ENCODE results near the gene YARS1.

Gene YARS1

GRCh38 chr1:32766328-32766972 is 50.7 kb downstream of the YARS1 start:
- H3K4me3 ChIP-seq (ENCODE audit: low read depth, low read length), result peak overlapping the region; percentile 39

DNA sequence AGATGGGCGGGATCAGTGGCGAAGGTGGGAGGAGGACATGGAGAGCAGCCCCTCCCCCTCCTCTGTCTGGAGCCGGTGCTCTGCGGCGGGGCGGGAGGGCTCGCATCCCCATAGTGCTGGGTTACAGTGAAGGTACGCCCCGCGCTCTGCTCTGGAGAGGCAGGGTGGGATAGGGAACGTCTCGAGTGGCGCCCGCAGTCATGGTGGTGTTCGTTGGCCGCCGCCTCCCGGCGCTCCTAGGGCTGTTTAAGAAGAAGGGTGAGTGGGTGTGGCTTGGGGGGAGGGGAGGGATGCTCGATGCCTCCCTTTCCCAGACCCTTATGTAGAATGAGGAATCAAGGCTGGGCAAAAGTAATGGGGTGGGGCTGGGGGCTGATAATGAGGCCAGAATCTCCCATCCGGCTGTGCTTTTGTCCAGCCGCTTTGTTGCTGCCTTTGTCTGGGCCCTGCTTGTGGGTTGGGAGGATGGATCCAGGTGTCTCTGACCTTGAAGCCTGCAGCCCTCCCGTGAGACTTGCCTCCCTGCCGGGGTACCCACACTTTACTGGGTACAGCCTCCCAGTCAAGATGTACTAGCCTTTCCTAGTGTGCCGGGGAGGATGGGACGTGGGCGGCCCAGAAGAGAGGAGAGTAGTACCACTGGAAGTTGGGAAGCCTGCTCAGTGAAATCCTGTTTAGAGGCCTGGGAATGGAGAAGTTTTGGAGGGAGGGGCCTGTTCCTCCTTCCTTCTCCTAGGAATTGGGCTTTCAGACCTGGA is 51.4 kb downstream of the YARS1 start:
- H3K4me3 ChIP-seq (ENCODE audit: low read depth, low read length), result peak overlapping the region; percentile 39

- peak overlapping the region; percentile 39 for H3K4me3 ChIP-seq (ENCODE audit: low read depth, low read length)
Observed at GRCh38 chr1:32764826-32765569, 52.2 kb downstream of the YARS1 start.

- H3K4me3 ChIP-seq (ENCODE audit: low read depth, low read length), result no peak overlapping the region
Observed at GRCh38 chr1:32763221-32763620, 53.9 kb downstream of the YARS1 start.

DNA sequence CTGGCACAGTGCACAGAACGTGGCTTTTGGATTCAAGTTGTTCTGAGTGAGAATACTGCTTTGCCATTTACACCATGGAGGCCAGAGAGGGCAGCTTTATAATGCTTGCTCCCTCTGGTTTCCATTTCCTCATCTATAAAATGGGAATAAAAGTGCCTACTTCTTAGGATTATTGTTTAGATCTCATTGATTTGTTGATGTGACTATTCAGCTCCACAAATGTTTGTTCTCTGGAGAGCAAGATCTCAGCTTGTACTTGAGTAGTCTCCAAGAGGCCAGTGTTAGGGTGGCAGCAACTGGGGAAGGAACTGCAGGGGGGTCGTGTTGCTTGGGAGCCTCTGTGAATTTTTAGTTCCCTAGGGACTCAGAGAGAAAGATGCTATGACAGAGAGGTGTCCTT is 55.2 kb downstream of the YARS1 start:
- H3K4me3 ChIP-seq (ENCODE audit: low read depth, low read length), result no peak overlapping the region

- H3K4me3 ChIP-seq (ENCODE audit: low read depth, low read length), result no peak overlapping the region
Observed at GRCh38 chr1:32761253-32761877, 55.8 kb downstream of the YARS1 start.

DNA sequence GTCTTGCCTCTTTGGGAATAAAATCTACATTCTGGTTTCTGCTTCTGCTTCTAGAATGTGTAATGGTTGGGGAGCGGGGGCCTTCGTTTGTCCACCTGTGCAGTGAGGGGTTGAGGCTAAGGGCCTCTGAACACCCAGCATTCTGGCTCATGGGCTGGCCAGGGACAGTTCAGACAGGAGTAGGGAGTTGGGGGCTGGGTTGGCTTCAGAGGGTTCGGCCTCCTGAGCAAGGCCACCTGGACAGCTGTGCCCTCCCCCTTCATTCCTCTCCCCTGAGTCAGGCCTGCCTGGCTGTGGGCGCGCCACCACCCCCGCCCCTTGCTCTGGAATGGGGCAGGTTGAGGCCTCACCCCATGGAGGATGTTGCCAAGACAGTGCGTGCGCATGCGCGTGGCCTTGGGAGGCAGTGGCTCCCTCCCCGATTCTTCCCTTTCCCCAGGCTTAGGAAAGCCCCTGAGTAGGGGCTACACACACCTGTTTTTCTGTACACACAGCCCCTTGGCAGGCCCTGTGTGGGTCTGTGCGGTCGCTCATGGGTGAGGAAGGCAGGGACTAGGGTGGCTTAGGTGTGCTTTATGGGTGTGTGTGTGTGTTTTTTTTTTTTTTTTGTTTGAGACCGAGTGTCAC is 57.0 kb downstream of the YARS1 start:
- no peak overlapping the region for H3K4me3 ChIP-seq (ENCODE audit: low read depth, low read length)

DNA sequence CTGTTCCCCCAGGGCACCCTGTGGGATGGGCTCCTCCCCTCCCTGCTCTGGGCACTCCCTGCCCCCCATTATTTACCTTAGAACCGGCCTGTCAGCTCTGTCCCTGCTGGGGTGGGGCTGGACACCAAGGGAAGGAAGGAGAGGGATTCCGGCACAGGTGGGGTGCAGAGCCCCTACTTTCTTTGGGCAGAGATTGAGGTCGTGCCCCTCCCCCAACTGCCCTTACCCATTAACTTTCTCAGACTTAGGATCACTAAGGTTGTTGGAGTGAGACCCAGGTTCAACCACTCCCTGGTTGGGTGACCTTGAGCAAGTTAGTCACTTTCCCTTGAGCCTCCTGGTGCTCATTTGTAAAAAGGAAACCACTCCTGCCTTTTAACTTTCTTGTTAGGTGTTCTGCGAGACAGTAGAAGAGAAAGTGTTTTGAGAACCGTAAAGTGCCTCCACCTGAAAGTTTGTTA is 57.6 kb downstream of the YARS1 start:
- H3K4me3 ChIP-seq (ENCODE audit: low read depth, low read length), result no peak overlapping the region

DNA sequence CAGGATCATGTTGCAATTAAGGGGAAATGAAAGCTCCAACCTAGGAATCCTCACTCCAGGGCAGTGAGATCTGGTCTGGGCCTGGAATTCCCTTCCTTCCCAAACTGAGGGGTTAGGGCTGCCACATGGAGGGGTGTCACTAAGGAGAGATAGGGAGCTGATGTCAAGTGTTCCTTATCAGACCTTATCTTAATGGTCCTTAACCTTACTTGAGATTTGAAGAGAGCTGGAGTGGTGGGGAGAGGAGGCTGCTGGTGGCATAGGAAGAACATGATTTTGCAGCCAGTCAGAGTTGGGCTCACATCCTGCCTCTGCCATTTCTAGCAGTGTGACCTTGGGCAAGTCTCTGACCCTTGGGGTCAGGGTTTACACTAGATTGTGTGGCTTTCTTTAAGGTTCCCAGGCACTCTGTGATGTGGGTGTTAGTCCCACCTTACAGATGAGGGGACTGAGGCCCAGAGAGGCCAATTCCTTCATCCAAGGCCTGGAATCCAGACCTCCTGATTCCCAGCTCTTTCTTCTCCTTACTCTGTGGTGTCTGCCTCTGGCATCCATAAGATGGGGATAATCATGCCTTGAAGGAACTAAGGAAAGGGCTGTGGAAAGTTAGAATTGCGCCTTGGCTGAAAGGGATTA is 58.2 kb downstream of the YARS1 start:
- no peak overlapping the region for H3K4me3 ChIP-seq (ENCODE audit: low read depth, low read length)

GRCh38 chr1:32758177-32758794 is 58.9 kb downstream of the YARS1 start:
- H3K4me3 ChIP-seq (ENCODE audit: low read depth, low read length), result no peak overlapping the region

GRCh38 chr1:32757213-32757895 is 59.8 kb downstream of the YARS1 start:
- H3K4me3 ChIP-seq (ENCODE audit: low read depth, low read length), result no peak overlapping the region

GRCh38 chr1:32755810-32756159 is 61.4 kb downstream of the YARS1 start:
- no peak overlapping the region for H3K4me3 ChIP-seq (ENCODE audit: low read depth, low read length)

DNA sequence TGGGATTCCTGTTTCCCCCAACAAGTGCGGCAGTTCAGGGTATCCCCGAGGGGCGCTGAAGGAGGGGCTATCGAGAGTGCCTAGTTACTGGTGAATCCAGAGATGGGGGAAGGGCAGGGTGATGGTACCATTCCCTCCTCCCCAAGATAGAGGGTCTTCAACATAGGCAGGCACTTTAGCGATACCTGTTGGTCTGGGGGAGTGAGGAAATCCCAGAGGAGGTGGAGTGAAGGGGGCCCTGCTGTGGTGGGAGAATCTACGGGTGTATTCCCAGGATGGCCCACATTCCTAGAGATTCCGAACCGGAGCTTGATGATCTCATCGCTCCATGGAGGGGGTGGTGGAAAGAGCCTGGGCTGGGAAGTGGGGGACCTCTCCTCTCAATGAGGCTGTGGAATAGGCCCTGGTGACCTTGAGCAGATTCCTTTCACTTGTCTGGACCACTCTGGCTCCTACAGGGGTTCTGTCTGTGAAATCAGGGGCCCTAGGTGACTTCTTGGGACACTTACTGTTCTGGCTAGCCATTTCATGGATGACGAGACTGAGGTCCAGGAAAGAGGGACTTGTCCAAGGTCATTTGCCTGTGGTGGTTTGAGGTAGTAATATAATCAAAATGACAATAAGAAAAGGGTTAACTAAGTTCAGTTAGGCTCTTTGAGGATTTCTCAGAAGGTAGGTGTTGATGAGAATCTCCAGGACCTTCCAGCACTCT is 61.9 kb downstream of the YARS1 start:
- H3K4me3 ChIP-seq (ENCODE audit: low read depth, low read length), result peak overlapping the region; percentile 90

- H3K4me3 ChIP-seq (ENCODE audit: low read depth, low read length), result peak overlapping the region; percentile 90
Observed at GRCh38 chr1:32754317-32755097, 62.7 kb downstream of the YARS1 start.

DNA sequence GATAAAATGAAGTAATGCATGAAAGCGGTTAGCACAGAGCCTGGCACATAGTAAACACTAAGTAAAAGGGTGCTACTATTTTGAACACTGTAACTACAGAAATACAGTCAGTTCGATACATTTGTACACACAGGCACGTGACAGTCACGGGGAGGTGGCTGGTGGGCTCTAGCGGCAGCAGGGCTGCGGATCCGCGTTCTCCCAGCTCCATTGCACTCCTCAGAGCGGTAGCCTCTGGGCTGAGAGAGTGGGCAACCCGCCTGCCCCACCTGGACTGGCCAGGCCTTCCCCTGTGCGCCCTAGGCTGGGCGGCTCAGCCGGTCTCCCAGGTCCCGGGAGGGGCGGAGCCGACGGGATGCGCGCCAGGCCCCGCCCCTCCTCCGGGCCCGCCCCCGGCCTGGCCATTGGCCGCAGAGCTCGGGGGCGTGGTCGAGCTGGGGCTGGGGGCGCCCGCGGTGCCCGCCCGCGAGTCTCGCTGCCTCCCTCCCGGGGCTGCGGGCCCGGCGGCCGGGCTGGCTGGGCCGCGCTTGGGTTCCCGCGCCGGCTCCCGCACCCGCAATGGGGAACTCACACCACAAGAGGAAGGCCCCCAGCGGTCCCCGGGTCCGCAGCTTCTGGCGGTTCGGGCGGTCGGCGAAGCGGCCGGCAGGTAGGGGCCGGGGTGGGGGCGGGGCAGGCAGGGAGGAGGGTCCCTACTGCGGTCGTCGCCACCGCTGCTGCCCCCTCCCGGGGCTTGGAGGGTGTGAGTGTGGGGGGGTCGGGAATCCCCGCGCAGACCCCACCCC is 63.4 kb downstream of the YARS1 start:
- H3K4me3 ChIP-seq (ENCODE audit: low read depth, low read length), result peak overlapping the region; percentile 90

- no peak overlapping the region for H3K4me3 ChIP-seq (ENCODE audit: low read depth, low read length)
Observed at GRCh38 chr1:32749771-32750170, 67.4 kb downstream of the YARS1 start.

DNA sequence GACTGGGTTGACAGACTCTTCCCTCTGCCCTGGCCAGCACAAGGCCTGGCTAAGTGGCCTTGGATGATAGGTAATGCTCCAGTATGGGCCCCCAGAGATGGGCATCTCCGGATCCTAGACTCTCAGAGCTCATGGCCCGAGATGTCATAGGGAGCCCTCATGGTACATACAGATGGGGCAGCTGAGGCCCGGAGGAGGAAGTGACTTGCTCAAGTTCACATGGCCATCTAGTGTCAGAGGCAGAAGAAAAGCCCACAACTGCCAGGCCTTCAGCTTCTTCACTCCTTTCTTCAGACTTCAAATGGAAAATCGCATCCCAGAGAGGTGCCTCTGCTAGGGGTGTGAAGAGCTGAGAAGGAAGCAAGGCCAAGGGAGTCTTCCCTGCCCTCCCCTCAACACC is 67.8 kb downstream of the YARS1 start:
- no peak overlapping the region for H3K4me3 ChIP-seq (ENCODE audit: low read depth, low read length)
